Panc1 (cell line): ENCODE measurements around the gene LRRC8E. TPM values are rescaled to one million over a fixed set of nuclear protein-coding genes. Genes with fewer than 3 reads are reported as not detected.

ENCODE experiments used
- ATAC-seq: fragments of 200-7000 bp; cut with Tn5 transposase; 2 replicates; pipeline ENCODE4 v1.9.1; 2020; ENCODE audit warnings: mild to moderate bottlenecking, moderate library complexity
- BruUV-seq: library from RNA; stranded (reverse); fragments of 400-500 nt; replicated peaks from 2 replicates; lab custom pipeline; 2021; lab: Mats Ljungman, UMichigan
- CTCF ChIA-PET: fragments of 300-600 bp; sonication (Branson Sonifier 250); formaldehyde crosslinking; loops from one replicate; lab custom pipeline; 2022; ENCODE audit warnings: antibody characterized with exemption; lab: Charles Lee
- POLR2A ChIA-PET: fragments of 300-600 bp; sonication (Branson Sonifier 250); formaldehyde crosslinking; loops from one replicate; lab custom pipeline; 2022; ENCODE audit warnings: antibody characterized with exemption; lab: Charles Lee
- DNase-seq: peaks from one replicate; pipeline ENCODE4 v3.0.0-alpha.2; 2010; ENCODE audit warnings: low read depth, low spot score
- H3K27ac ChIP-seq: 2 replicates; pipeline ENCODE4 v1.5.1; 2011; ENCODE audit warnings: mild to moderate bottlenecking, low read length, inconsistent platforms
- H3K27me3 ChIP-seq: fragments of 200-500 bp; sonication (Bioruptor generic); 2 replicates; pipeline ENCODE4 v1.6.0; 2014; ENCODE audit warnings: low read length, inconsistent platforms; ENCODE audit not compliant: control insufficient read depth, insufficient read depth
- H3K36me3 ChIP-seq: fragments of 200-500 bp; sonication (Bioruptor generic); 2 replicates; pipeline ENCODE4 v1.5.1; 2014; ENCODE audit warnings: inconsistent platforms, mild to moderate bottlenecking, low read length, moderate library complexity; ENCODE audit not compliant: control insufficient read depth, insufficient read depth
- H3K4me1 ChIP-seq: 2 replicates; pipeline ENCODE4 v1.5.1; 2011; ENCODE audit warnings: inconsistent platforms, mild to moderate bottlenecking, low read length, moderate library complexity; ENCODE audit not compliant: control insufficient read depth, insufficient read depth
- H3K4me3 ChIP-seq, 2 experiments: 2 replicates each; pipeline ENCODE4 v1.5.1; 2011 to 2012; ENCODE audit warnings: low read depth in 2 of 2, low read length in 2 of 2, mild to moderate bottlenecking in 2 of 2, inconsistent platforms in 1 of 2, moderate library complexity in 1 of 2
- H3K9me3 ChIP-seq: fragments of 200-500 bp; sonication (Bioruptor generic); 2 replicates; pipeline ENCODE4 v1.5.1; 2014; ENCODE audit warnings: low read depth, mild to moderate bottlenecking, inconsistent platforms, low read length, moderate library complexity; ENCODE audit not compliant: control insufficient read depth, insufficient read depth
- POLR2AphosphoS5 ChIP-seq: IDR thresholded peaks from 2 replicates; pipeline ENCODE4 v1.6.1; 2012; ENCODE audit warnings: mild to moderate bottlenecking, low read depth, low read length, moderate library complexity
- SIN3A ChIP-seq: IDR thresholded peaks from 2 replicates; pipeline ENCODE4 v1.6.1; 2012; ENCODE audit warnings: low read depth, mild to moderate bottlenecking, low read length, moderate library complexity, borderline replicate concordance; ENCODE audit not compliant: insufficient read depth
- TCF7L2 ChIP-seq: IDR thresholded peaks from 2 replicates; pipeline ENCODE4 v1.6.1; 2011; ENCODE audit warnings: mild to moderate bottlenecking, low read depth, low read length, inconsistent platforms
- in situ Hi-C: cut with HindIII; loops from 2 replicates; pipeline ENCODE4 v1.10.0; 2016; ENCODE audit warnings: low sequenced_read_pairs, low pct_unique_long_range_greater_than_20kb
- intact Hi-C: fragments of 100-400 bp; cut with micrococcal nuclease; formaldehyde crosslinking; loops from one replicate; pipeline ENCODE4 v1.10.0; 2022; ENCODE audit not compliant: unreplicated experiment
- total RNA-seq: library from RNA; stranded (reverse); gene quantifications from one replicate; pipeline ENCODE4 v1.2.1, GENCODE V29; 2021; ENCODE audit not compliant: unreplicated experiment
- TF ChIP-seq, protein P1 (sequence below): fragments of 450-650 bp; IDR thresholded peaks from 2 replicates; pipeline ENCODE4 v1.5.1; 2017; ENCODE audit warnings: mild to moderate bottlenecking
- TF ChIP-seq, protein P2 (sequence below), 2 experiments: IDR thresholded peaks; 2 replicates each; pipeline ENCODE4 v1.6.1; 2011 to 2012; ENCODE audit warnings: low read depth in 2 of 2, control low read depth in 1 of 2, low read length in 1 of 2, mild to moderate bottlenecking in 1 of 2, moderate library complexity in 1 of 2; ENCODE audit not compliant: insufficient read depth in 1 of 2

The LRRC8E gene
- total RNA-seq, 1 experiment from 2014 or later: 5.0 TPM

DNA sequence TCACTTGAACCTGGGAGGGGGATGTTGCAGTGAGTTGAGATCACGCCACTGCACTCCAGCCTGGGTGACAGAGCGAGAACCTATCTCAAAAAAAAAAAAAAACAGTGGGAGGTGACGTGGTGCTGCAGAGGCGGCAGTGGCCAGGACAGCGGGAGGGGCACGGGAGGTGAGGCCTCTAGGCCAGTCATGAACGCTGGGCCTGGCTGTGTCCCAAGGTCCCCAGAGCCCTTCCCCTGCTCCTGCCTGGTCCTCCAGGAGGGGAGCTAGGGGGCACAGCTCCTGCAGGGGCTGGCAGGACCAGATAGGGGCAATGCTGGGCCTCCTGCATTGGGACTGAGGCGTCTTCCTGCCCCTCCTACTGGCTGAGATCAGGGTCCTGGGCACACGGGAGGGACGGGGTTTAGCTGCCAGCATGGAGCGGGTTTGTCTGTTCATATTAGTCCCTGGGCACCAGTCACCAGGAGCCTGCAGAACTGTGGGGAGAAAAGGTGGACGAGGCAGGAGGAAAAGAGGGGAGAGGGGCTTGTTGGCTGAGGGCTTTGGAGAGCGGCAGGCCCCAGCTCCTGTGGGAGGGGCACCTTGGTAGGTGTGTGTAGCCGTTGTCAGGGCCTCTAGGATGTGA lies 19.9 kb downstream of the LRRC8E start:
- POLR2A ChIA-PET: interaction anchor here (0.6 kb wide), 1 partner anchor 61 kb away, joined by 5 read pairs; no protein-coding TSS in a partner anchor
- BruUV-seq: no TSS peak
- Histone ChIP-seq H3K9me3 (no peaks in the 10 kb centered on the region), H3K27ac (no peak overlapping the region), H3K4me3 (no peak overlapping the region), H3K36me3 (no peaks in the 10 kb centered on the region; the same call in 1 of the 2 replicates), H3K4me1 (peaks cover 6% of the 10 kb centered on the region; the same call in 1 of the 2 replicates), H3K27me3 (no peaks in the 10 kb centered on the region)
- CTCF ChIA-PET: interaction anchor here (1.0 to 1.1 kb wide), 2 partner anchors 12 to 39 kb away, joined by 3 to 5 read pairs; partner anchors contain the start of gene SNAPC2
- DNase-seq (no peak), ATAC-seq (no peak; the same call in 1 of the 2 replicates)
- intact Hi-C loops: no loop called here
- TF ChIP-seq, protein P1, sequence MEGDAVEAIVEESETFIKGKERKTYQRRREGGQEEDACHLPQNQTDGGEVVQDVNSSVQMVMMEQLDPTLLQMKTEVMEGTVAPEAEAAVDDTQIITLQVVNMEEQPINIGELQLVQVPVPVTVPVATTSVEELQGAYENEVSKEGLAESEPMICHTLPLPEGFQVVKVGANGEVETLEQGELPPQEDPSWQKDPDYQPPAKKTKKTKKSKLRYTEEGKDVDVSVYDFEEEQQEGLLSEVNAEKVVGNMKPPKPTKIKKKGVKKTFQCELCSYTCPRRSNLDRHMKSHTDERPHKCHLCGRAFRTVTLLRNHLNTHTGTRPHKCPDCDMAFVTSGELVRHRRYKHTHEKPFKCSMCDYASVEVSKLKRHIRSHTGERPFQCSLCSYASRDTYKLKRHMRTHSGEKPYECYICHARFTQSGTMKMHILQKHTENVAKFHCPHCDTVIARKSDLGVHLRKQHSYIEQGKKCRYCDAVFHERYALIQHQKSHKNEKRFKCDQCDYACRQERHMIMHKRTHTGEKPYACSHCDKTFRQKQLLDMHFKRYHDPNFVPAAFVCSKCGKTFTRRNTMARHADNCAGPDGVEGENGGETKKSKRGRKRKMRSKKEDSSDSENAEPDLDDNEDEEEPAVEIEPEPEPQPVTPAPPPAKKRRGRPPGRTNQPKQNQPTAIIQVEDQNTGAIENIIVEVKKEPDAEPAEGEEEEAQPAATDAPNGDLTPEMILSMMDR: no peak
- TF ChIP-seq, protein P2, sequence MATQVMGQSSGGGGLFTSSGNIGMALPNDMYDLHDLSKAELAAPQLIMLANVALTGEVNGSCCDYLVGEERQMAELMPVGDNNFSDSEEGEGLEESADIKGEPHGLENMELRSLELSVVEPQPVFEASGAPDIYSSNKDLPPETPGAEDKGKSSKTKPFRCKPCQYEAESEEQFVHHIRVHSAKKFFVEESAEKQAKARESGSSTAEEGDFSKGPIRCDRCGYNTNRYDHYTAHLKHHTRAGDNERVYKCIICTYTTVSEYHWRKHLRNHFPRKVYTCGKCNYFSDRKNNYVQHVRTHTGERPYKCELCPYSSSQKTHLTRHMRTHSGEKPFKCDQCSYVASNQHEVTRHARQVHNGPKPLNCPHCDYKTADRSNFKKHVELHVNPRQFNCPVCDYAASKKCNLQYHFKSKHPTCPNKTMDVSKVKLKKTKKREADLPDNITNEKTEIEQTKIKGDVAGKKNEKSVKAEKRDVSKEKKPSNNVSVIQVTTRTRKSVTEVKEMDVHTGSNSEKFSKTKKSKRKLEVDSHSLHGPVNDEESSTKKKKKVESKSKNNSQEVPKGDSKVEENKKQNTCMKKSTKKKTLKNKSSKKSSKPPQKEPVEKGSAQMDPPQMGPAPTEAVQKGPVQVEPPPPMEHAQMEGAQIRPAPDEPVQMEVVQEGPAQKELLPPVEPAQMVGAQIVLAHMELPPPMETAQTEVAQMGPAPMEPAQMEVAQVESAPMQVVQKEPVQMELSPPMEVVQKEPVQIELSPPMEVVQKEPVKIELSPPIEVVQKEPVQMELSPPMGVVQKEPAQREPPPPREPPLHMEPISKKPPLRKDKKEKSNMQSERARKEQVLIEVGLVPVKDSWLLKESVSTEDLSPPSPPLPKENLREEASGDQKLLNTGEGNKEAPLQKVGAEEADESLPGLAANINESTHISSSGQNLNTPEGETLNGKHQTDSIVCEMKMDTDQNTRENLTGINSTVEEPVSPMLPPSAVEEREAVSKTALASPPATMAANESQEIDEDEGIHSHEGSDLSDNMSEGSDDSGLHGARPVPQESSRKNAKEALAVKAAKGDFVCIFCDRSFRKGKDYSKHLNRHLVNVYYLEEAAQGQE (IDR thresholded peaks at IDR 0.05; ENCODE audit: insufficient read depth in 1 of 2, low read depth in 2 of 2, low read length in 1 of 2): no peak
- TF ChIP-seq SIN3A (no peak), POLR2AphosphoS5 (no peak), TCF7L2 (no peak)
- in situ Hi-C loops: no loop called here

DNA sequence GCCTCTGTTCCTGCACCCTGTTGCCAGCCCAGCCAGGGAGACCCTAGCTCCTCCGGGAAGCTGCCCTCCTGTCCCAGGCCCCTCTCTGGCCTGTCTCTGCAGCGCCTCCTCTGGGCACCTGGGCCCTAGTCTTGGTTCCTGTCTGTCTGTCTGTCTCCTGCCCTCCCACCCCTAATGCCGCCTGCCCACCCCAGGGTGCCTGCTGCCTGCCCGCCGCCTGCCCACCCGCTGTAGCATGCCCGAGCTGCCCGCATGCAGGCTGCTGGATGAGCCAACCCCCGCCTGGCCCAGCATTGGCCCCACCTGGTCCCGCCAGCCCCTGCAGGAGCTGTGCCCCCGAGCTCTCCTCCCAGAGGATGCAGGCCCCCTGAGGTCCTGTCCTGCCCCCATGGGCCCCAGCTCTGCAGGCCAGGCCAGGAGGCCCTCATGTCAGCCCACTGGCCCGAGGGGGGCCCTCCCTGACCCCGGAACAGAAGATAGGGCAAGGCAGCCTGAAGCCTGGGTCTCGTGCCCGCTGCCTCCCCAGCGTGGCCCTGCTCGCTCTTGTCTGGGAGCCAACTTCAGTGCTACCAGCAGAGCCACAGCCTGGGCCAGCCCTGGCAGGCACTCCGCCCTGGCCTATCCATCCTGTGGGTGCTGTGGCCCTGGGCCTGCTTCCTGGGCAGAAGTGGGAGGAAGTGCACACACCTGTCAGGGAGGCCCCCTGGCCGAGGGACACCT lies 20.6 kb downstream of the LRRC8E start:
- DNase-seq (no peak), ATAC-seq (no peak; the same call in 1 of the 2 replicates)
- ChIA-PET POLR2A (interaction anchor here (0.6 kb wide), 1 partner anchor 62 kb away, joined by 5 read pairs; no protein-coding TSS in a partner anchor), CTCF (interaction anchor here (1.0 to 1.1 kb wide), 2 partner anchors 12 to 39 kb away, joined by 3 to 5 read pairs; partner anchors contain the start of gene SNAPC2)
- TF ChIP-seq, protein P1: no peak; the same call in 1 of the 2 replicates
- H3K4me3 ChIP-seq: no peak overlapping the region
- no peaks in the 10 kb centered on the region for H3K27me3 ChIP-seq
- no peaks in the 10 kb centered on the region; the same call in 1 of the 2 replicates for H3K36me3 ChIP-seq
- intact Hi-C loops (no loop called here), in situ Hi-C loops (no loop called here)
- BruUV-seq: no TSS peak
- H3K9me3 ChIP-seq: no peaks in the 10 kb centered on the region
- H3K4me1 ChIP-seq: peaks cover 9% of the 10 kb centered on the region
- H3K27ac ChIP-seq: no peak overlapping the region
